ENCODE results near the gene SGO1.

DNA sequence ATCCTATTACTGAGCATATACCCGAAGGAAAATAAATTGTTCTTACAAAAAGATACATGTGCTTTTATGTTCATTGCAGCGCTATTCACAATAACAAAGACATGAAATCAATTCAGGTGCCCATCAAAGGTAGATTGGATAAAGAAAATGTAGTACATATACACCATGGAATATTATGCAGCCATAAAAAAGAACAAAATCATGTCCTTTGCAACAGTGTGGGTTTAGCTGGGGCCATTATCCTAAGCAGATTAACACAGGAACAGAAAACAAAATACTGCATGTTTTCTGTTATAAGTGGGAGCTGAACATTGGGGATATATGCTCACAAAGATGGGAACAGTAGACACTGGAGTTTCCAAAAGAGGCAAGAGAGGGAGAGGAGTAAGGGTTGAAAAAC is 42.5 kb downstream of the SGO1 start:
- TF ChIP-seq, protein P1, sequence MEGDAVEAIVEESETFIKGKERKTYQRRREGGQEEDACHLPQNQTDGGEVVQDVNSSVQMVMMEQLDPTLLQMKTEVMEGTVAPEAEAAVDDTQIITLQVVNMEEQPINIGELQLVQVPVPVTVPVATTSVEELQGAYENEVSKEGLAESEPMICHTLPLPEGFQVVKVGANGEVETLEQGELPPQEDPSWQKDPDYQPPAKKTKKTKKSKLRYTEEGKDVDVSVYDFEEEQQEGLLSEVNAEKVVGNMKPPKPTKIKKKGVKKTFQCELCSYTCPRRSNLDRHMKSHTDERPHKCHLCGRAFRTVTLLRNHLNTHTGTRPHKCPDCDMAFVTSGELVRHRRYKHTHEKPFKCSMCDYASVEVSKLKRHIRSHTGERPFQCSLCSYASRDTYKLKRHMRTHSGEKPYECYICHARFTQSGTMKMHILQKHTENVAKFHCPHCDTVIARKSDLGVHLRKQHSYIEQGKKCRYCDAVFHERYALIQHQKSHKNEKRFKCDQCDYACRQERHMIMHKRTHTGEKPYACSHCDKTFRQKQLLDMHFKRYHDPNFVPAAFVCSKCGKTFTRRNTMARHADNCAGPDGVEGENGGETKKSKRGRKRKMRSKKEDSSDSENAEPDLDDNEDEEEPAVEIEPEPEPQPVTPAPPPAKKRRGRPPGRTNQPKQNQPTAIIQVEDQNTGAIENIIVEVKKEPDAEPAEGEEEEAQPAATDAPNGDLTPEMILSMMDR (optimal IDR thresholded peaks at IDR 0.05 in 1 of 3, IDR thresholded peaks at IDR 0.05 in 1 of 3, conservative IDR thresholded peaks at IDR 0.05 in 1 of 3; ENCODE audit: extremely low read depth in 1 of 3, insufficient read depth in 2 of 3, low read length in 3 of 3): no peak
- no peak for TF ChIP-seq EZH2 (IDR thresholded peaks at IDR 0.05; ENCODE audit: low read length)

Measured in keratinocyte (primary cell).